T-helper 2 cell treated with Interferon-gamma antibody and Interleukin-4, amounts not matched to agents 5 μg/mL and 100 μg/mL, for 36 hours (primary cell): ENCODE results near the gene FTO.

Experiments used
- DNase-seq: peaks from one replicate; pipeline ENCODE4 v3.0.0; 2021; ENCODE audit warnings: low spot score
- H3K27ac Mint-ChIP-seq: one replicate; pipeline ENCODE4 v1.8.0; 2021; ENCODE audit warnings: mild to moderate bottlenecking, mixed read lengths
- H3K27me3 Mint-ChIP-seq: one replicate; pipeline ENCODE4 v1.8.0; 2021; ENCODE audit warnings: low read depth, mixed read lengths
- H3K36me3 Mint-ChIP-seq: one replicate; pipeline ENCODE4 v1.8.0; 2021; ENCODE audit warnings: low read depth, mixed read lengths
- H3K4me1 Mint-ChIP-seq: one replicate; pipeline ENCODE4 v1.8.0; 2021; ENCODE audit warnings: low read depth, mixed read lengths
- H3K4me3 Mint-ChIP-seq: one replicate; pipeline ENCODE4 v1.8.0; 2022; ENCODE audit warnings: mild to moderate bottlenecking, moderate library complexity, mixed read lengths
- H3K9me3 Mint-ChIP-seq: one replicate; pipeline ENCODE4 v1.8.0; 2021; ENCODE audit warnings: mixed read lengths

FTO gene

GRCh38 chr16:53893731-53894435, 189.9 kb downstream of the FTO start:
- Mint-ChIP-seq H3K36me3 (peaks cover 20% of the 10 kb centered on the region), H3K9me3 (no peaks in the 10 kb centered on the region), H3K4me1 (peaks cover 44% of the 10 kb centered on the region), H3K4me3 (no peak overlapping the region), H3K27me3 (no peaks in the 10 kb centered on the region), H3K27ac (no peak overlapping the region)
- DNase-seq, result no peak

- Mint-ChIP-seq H3K27ac (no peak overlapping the region), H3K9me3 (no peaks in the 10 kb centered on the region), H3K27me3 (no peaks in the 10 kb centered on the region), H3K36me3 (peaks cover 14% of the 10 kb centered on the region), H3K4me1 (peaks cover 44% of the 10 kb centered on the region), H3K4me3 (no peak overlapping the region)
- no peak for DNase-seq
Measured at GRCh38 chr16:53894686-53895085, 190.7 kb downstream of the FTO start.

GRCh38 chr16:53895433-53895832, 191.5 kb downstream of the FTO start:
- H3K27me3 Mint-ChIP-seq, result no peaks in the 10 kb centered on the region

DNA sequence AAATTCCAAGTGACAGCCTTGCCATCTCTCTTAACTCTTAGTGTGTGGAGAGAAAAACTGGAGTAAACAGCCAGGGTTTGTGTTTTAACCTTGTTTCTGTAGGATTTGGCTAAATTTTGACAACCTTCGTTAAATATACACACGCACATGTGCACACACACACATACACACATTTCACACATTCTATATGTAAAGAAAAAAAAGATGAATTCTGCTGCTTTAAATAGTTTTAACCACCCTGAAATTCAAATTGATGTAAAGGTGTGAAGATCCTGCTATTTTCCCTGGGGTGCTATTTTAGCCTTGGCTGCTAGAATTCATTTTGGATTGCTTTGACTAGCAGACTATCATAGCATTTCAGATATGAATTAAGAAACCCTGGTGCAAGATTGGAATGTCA, 191.9 kb downstream of the FTO start:
- Mint-ChIP-seq H3K36me3 (peaks cover 16% of the 10 kb centered on the region), H3K4me1 (peaks cover 50% of the 10 kb centered on the region), H3K4me3 (no peak overlapping the region), H3K27me3 (no peaks in the 10 kb centered on the region), H3K27ac (no peak overlapping the region), H3K9me3 (no peaks in the 10 kb centered on the region)
- DNase-seq, result no peak

More at GRCh38 chr16:53895433-53895832, 191.5 kb downstream of the FTO start:
- H3K27ac Mint-ChIP-seq, result no peak overlapping the region
- DNase-seq, result no peak
- H3K4me1 Mint-ChIP-seq, result peaks cover 47% of the 10 kb centered on the region
- no peak overlapping the region for H3K4me3 Mint-ChIP-seq
- H3K9me3 Mint-ChIP-seq, result no peaks in the 10 kb centered on the region
- peaks cover 13% of the 10 kb centered on the region for H3K36me3 Mint-ChIP-seq

GRCh38 chr16:53896722-53897121, 192.8 kb downstream of the FTO start:
- no peaks in the 10 kb centered on the region for H3K9me3 Mint-ChIP-seq
- H3K4me1 Mint-ChIP-seq, result peaks cover 51% of the 10 kb centered on the region
- peaks cover 13% of the 10 kb centered on the region for H3K36me3 Mint-ChIP-seq
- no peak overlapping the region for H3K4me3 Mint-ChIP-seq
- DNase-seq, result no peak
- H3K27me3 Mint-ChIP-seq, result no peaks in the 10 kb centered on the region
- H3K27ac Mint-ChIP-seq, result no peak overlapping the region

DNA sequence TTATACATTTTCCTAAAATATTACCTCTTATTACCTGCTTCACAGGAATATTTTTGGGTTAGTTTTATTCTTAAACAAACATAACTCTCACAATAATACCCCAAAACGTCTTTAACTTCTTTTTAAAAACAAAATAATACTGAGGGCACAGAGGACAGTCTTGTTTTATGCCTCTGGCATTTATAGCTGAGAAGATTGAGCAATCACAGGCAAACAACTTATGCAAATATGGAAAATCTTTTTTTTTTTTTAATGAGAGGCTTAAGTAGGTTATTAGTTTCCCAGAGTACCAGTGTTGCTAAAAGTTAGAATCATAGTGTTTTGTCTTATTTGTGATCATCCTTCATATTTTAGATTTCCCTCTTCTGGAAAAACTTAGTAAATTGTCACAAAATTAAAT, 195.0 kb downstream of the FTO start:
- no peak for DNase-seq
- Mint-ChIP-seq H3K4me1 (peaks cover 29% of the 10 kb centered on the region), H3K27me3 (no peaks in the 10 kb centered on the region), H3K36me3 (peaks cover 8% of the 10 kb centered on the region), H3K4me3 (no peak overlapping the region), H3K27ac (no peak overlapping the region), H3K9me3 (no peaks in the 10 kb centered on the region)

DNA sequence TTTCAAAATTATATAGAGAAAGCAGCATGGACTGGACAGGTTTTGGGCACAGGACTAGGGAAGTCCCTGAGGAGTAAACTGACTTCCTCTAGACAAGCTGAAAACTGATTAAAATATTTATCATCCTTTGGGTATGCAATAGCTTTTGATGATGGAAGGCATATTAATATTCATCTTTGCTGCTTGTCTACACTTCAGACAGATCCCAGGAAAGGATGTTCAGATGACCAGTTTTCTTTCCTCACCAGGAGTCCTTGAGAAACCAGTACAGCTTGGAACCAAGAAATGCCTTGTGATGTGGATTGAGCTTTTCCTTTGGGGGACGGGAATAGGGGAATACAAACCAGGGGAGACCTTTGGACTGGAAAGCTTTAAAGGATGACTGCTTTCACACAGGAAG, 195.5 kb downstream of the FTO start:
- Mint-ChIP-seq H3K4me1 (peaks cover 25% of the 10 kb centered on the region), H3K4me3 (no peak overlapping the region), H3K27ac (no peak overlapping the region), H3K9me3 (no peaks in the 10 kb centered on the region), H3K27me3 (no peaks in the 10 kb centered on the region), H3K36me3 (peaks cover 8% of the 10 kb centered on the region)
- DNase-seq, result no peak

DNA sequence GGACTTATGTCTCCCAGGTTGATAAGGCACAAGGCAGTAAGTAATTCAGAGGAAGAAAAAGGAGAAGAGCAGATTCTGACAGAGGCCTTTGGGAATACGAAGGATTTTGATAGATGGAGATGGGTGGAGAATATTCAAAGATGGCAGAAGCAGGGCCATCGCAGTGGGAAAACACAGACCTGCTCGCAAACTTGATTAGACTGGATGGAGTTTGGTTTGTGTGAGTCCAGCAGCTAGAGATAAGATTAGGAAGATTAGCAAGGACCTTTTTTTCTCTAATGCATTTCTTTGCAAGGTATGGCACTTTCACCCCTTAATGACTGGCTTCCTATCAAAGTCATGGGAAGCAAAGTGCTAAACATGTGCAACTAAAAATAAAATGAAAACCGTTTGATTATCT, 196.7 kb downstream of the FTO start:
- Mint-ChIP-seq H3K4me3 (no peak overlapping the region), H3K4me1 (peaks cover 28% of the 10 kb centered on the region), H3K27ac (no peak overlapping the region), H3K9me3 (no peaks in the 10 kb centered on the region), H3K27me3 (no peaks in the 10 kb centered on the region), H3K36me3 (peaks cover 8% of the 10 kb centered on the region)
- no peak for DNase-seq

- DNase-seq, result no peak
- H3K36me3 Mint-ChIP-seq, result peaks cover 11% of the 10 kb centered on the region
- H3K9me3 Mint-ChIP-seq, result no peaks in the 10 kb centered on the region
- no peaks in the 10 kb centered on the region for H3K27me3 Mint-ChIP-seq
- no peak overlapping the region for H3K4me3 Mint-ChIP-seq
- peaks cover 28% of the 10 kb centered on the region for H3K4me1 Mint-ChIP-seq
- H3K27ac Mint-ChIP-seq, result no peak overlapping the region
Measured at GRCh38 chr16:53901408-53901807, 197.5 kb downstream of the FTO start.

DNA sequence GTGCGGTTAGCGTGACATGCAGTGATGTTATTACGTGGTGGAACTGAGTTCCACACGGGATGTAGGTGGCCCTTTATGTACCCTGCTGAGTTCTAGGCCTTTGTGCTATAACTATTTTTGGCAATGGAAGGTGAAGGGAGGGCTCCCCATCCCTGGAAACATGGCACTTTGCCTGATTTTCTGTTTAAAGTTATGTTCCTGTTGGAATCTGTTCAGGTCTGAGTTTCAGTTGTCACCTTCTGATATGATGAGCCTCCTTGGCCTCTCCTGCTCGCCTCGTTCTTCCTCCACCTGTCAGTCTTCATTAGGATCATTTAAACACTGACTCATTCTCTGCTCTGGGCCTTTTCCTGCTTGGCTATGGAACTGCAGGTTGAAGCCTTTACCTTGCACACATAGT, 200.6 kb downstream of the FTO start:
- Mint-ChIP-seq H3K27me3 (no peaks in the 10 kb centered on the region), H3K36me3 (peaks cover 15% of the 10 kb centered on the region), H3K4me3 (no peak overlapping the region), H3K4me1 (peaks cover 27% of the 10 kb centered on the region), H3K9me3 (no peaks in the 10 kb centered on the region), H3K27ac (no peak overlapping the region)
- no peak for DNase-seq

DNA sequence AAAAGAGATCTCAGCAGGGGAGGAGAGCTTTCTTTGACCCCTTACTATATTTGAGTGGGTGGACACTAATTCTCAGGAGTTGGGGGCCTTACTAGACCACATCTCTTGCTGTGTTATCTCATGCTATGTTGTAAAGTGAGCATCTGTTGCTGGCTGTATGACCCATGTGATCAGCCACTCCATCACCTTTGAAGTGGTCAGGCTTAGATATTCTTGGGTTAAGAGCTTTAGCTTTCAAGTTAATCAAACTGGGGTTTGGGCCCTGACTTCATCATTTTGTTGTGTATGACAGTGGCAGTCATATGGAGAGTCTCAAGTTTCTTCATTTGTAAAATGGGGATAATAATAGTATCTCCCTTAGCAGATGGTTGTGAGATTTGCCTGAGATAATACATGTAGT, 201.1 kb downstream of the FTO start:
- H3K27me3 Mint-ChIP-seq, result no peaks in the 10 kb centered on the region
- H3K9me3 Mint-ChIP-seq, result no peaks in the 10 kb centered on the region
- H3K4me1 Mint-ChIP-seq, result peaks cover 22% of the 10 kb centered on the region
- no peak for DNase-seq
- H3K4me3 Mint-ChIP-seq, result no peak overlapping the region
- H3K27ac Mint-ChIP-seq, result no peak overlapping the region
- H3K36me3 Mint-ChIP-seq, result peaks cover 15% of the 10 kb centered on the region

GRCh38 chr16:53908731-53909130, 204.8 kb downstream of the FTO start:
- Mint-ChIP-seq H3K4me1 (peaks cover 31% of the 10 kb centered on the region), H3K4me3 (no peak overlapping the region), H3K36me3 (peaks cover 8% of the 10 kb centered on the region), H3K9me3 (no peaks in the 10 kb centered on the region), H3K27me3 (no peaks in the 10 kb centered on the region), H3K27ac (no peak overlapping the region)
- DNase-seq, result no peak

GRCh38 chr16:53910990-53911389, 207.0 kb downstream of the FTO start:
- no peak overlapping the region for H3K4me3 Mint-ChIP-seq
- H3K27me3 Mint-ChIP-seq, result no peaks in the 10 kb centered on the region

GRCh38 chr16:53911513-53911912, 207.6 kb downstream of the FTO start:
- no peak for DNase-seq
- no peak overlapping the region for H3K4me3 Mint-ChIP-seq
- H3K36me3 Mint-ChIP-seq, result peaks cover 7% of the 10 kb centered on the region
- H3K27ac Mint-ChIP-seq, result no peak overlapping the region
- H3K9me3 Mint-ChIP-seq, result no peaks in the 10 kb centered on the region
- H3K27me3 Mint-ChIP-seq, result no peaks in the 10 kb centered on the region
- H3K4me1 Mint-ChIP-seq, result peaks cover 39% of the 10 kb centered on the region

More at GRCh38 chr16:53910990-53911389, 207.0 kb downstream of the FTO start:
- Mint-ChIP-seq H3K27ac (no peak overlapping the region), H3K9me3 (no peaks in the 10 kb centered on the region), H3K4me1 (peaks cover 38% of the 10 kb centered on the region), H3K36me3 (peaks cover 11% of the 10 kb centered on the region)
- DNase-seq, result no peak

GRCh38 chr16:53912155-53912554, 208.2 kb downstream of the FTO start:
- H3K27me3 Mint-ChIP-seq, result no peaks in the 10 kb centered on the region
- no peaks in the 10 kb centered on the region for H3K9me3 Mint-ChIP-seq
- H3K36me3 Mint-ChIP-seq, result peaks cover 9% of the 10 kb centered on the region
- H3K4me1 Mint-ChIP-seq, result peaks cover 45% of the 10 kb centered on the region
- H3K4me3 Mint-ChIP-seq, result no peak overlapping the region
- H3K27ac Mint-ChIP-seq, result no peak overlapping the region
- peak; percentile 68 for DNase-seq
